HepG2 (cell line): ENCODE results near the gene LMAN2. TPM values are rescaled to one million over a fixed set of nuclear protein-coding genes. Genes with fewer than 3 reads are reported as not detected.

Experiments used
- DNMT1 ChIP-seq: sonication (generic); formaldehyde crosslinking; IDR thresholded peaks from 2 replicates; pipeline ENCODE4 v1.5.1; 2020; ENCODE audit warnings: mild to moderate bottlenecking, missing genetic modification reagents
- GLI4 ChIP-seq: sonication (generic); formaldehyde crosslinking; IDR thresholded peaks from 2 replicates; pipeline ENCODE4 v1.5.1; 2020; ENCODE audit warnings: missing genetic modification reagents, mild to moderate bottlenecking, moderate library complexity, borderline replicate concordance
- GMEB2 ChIP-seq: IDR thresholded peaks from 2 replicates; pipeline ENCODE4 v1.6.1; 2016; ENCODE audit warnings: missing biosample characterization, missing genetic modification reagents, low read depth
- JDP2 ChIP-seq: sonication (generic); formaldehyde crosslinking; IDR thresholded peaks from 2 replicates; pipeline ENCODE4 v1.8.1; 2022; ENCODE audit warnings: missing genetic modification reagents, borderline replicate concordance
- PATZ1 ChIP-seq: sonication (generic); formaldehyde crosslinking; IDR thresholded peaks from 2 replicates; pipeline ENCODE4 v1.4.0; 2020; ENCODE audit warnings: missing genetic modification reagents
- SALL2 ChIP-seq: sonication (generic); formaldehyde crosslinking; IDR thresholded peaks from 2 replicates; pipeline ENCODE4 v1.8.1; 2023; ENCODE audit warnings: mild to moderate bottlenecking, missing genetic modification reagents, inconsistent platforms
- SSRP1 ChIP-seq: IDR thresholded peaks from 2 replicates; pipeline ENCODE4 v1.6.1; 2016; ENCODE audit warnings: control low read depth
- STAG1 ChIP-seq: sonication (generic); formaldehyde crosslinking; IDR thresholded peaks from 2 replicates; pipeline ENCODE4 v1.4.0; 2020; ENCODE audit warnings: missing genetic modification reagents
- THRA ChIP-seq: sonication (generic); formaldehyde crosslinking; IDR thresholded peaks from 2 replicates; pipeline ENCODE4 v1.4.0; 2020; ENCODE audit warnings: missing genetic modification reagents, borderline replicate concordance
- ZBTB40 ChIP-seq, 2 experiments: fragments of 450-650 bp in 1 of 2; sonication (generic) in 1 of 2; formaldehyde crosslinking in 1 of 2; IDR thresholded peaks; 2 replicates each; pipeline versions ENCODE4 v1.6.1 to v1.8.0; 2016 to 2022; ENCODE audit warnings: antibody characterized with exemption in 1 of 2, mild to moderate bottlenecking in 1 of 2, missing genetic modification reagents in 1 of 2
- ZBTB7B ChIP-seq: sonication (generic); formaldehyde crosslinking; IDR thresholded peaks from 2 replicates; pipeline ENCODE4 v1.4.0; 2020; ENCODE audit warnings: missing genetic modification reagents
- ZSCAN29 ChIP-seq: sonication (generic); formaldehyde crosslinking; conservative IDR thresholded peaks from 2 replicates; pipeline ENCODE4 v1.4.0; 2020; ENCODE audit warnings: mild to moderate bottlenecking, missing genetic modification reagents
- polyA plus RNA-seq, 8 experiments: library from polyadenylated mRNA; depleted of rRNA in 3 of 8; stranded (reverse) in 7 of 8; unstranded in 1 of 8; fragments of >200 nt; fragmentation: Illumina TruSeq in 4 of 8; extraction: Trizol in 4 of 8; gene quantifications; 2 replicates each; pipeline versions ENCODE4 v1.2.1 to v1.2.3, GENCODE V29; 2011 to 2016; ENCODE audit warnings: low read depth in 4 of 8, missing spikeins in 1 of 8, mixed read lengths in 1 of 8; ENCODE audit not compliant: insufficient read depth in 1 of 8
- total RNA-seq, 5 experiments: library from RNA; depleted of rRNA; stranded (reverse); fragments of >200 nt; fragmentation: Illumina TruSeq; extraction: Trizol; gene quantifications; 2 replicates each; pipeline ENCODE4 v1.2.3, GENCODE V29; 2016; ENCODE audit warnings: low read depth in 1 of 5
- TF ChIP-seq, protein P1 (sequence below): sonication (generic); formaldehyde crosslinking; IDR thresholded peaks from 2 replicates; pipeline ENCODE4 v1.5.1; 2020; ENCODE audit warnings: missing genetic modification reagents, mild to moderate bottlenecking, borderline replicate concordance

Gene LMAN2
- total and polyA plus RNA-seq, 2 of the 13 experiments (the other 11 are each of a cell fraction or from before 2014, with no cell fraction given): 191 to 197 TPM

GRCh38 chr5:177366528-177367322 is 15.3 kb upstream of the LMAN2 start (continued):
- peak; percentile 86 for TF ChIP-seq ZBTB7B
- peak; percentile 63; the same call in 1 of the 2 replicates for TF ChIP-seq SALL2 (CRISPR knock-in tag)
- no peak for TF ChIP-seq GLI4 (CRISPR knock-in tag)
- TF ChIP-seq PATZ1: peak; percentile 54; the same call in 1 of the 2 replicates
- TF ChIP-seq GMEB2 (CRISPR knock-in tag): no peak
- TF ChIP-seq THRA: 0 out of 2 replicates have a peak, but pooled peaks have one; percentile 21
- TF ChIP-seq SSRP1: no peak
- TF ChIP-seq ZSCAN29 (CRISPR knock-in tag): 0 out of 2 replicates have a peak, but pooled peaks have one; percentile 19
- no peak for TF ChIP-seq DNMT1 (CRISPR knock-in tag)
- TF ChIP-seq, protein P1, sequence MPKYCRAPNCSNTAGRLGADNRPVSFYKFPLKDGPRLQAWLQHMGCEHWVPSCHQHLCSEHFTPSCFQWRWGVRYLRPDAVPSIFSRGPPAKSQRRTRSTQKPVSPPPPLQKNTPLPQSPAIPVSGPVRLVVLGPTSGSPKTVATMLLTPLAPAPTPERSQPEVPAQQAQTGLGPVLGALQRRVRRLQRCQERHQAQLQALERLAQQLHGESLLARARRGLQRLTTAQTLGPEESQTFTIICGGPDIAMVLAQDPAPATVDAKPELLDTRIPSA (CRISPR knock-in tag): no peak
- TF ChIP-seq ZBTB40 (IDR thresholded peaks at IDR 0.05): no peak
- TF ChIP-seq ZBTB40 (CRISPR knock-in tag; IDR thresholded peaks at IDR 0.05): no peak
- TF ChIP-seq STAG1 (CRISPR knock-in tag): no peak
- no peak for TF ChIP-seq JDP2 (CRISPR knock-in tag)
